ENCODE results near the gene OR2T6.
"Not testable (repeated sequence)": the region's sequence is repeated elsewhere in the genome, so short reads cannot be mapped to it uniquely, and the experiment has no call there.

OR2T6 gene

DNA sequence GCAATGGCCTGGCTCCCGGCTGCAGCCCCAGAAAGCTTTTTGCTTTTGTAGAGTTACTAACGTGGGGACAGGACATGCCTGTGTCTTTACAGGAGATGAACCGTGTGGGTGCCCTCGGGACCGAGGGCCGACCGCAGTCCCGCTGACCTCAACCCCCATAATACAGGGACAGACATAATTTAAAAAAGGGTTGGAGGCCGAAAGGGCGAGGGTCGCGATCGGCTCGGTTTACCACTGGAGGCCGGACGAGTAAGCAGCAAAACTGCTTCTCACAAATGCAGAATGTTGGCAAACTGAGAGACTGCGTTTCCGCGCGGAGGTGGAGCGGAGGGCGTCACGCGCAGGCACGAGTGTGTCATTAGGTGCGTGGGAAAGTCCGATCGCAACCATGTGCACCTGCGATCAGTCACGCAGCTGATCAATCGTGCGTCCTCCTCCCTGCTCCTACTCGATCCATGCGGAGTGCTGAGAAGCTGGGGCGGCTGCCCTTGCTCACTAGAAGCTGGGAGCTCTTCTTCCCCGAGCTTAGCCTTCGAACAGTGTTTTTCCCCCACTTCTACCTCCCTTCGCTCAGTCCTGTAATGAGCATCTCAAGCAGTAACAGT, 58.4 kb downstream of the OR2T6 start:
- not testable (repeated sequence) for H3K4me3 ChIP-seq (ENCODE audit: low read depth, low read length); H3K79me2 ChIP-seq (ENCODE audit: control insufficient read depth, insufficient read depth, low read length, unreplicated experiment); H3K4me1 ChIP-seq (ENCODE audit: control insufficient read depth, insufficient read depth, low read length, unreplicated experiment); H3K27me3 ChIP-seq (ENCODE audit: insufficient read depth, low read length); H3K36me3 ChIP-seq (ENCODE audit: insufficient read depth, low read length); H2AFZ ChIP-seq (ENCODE audit: low read length, unreplicated experiment); H3K27ac ChIP-seq (ENCODE audit: low read depth, low read length)

DNA sequence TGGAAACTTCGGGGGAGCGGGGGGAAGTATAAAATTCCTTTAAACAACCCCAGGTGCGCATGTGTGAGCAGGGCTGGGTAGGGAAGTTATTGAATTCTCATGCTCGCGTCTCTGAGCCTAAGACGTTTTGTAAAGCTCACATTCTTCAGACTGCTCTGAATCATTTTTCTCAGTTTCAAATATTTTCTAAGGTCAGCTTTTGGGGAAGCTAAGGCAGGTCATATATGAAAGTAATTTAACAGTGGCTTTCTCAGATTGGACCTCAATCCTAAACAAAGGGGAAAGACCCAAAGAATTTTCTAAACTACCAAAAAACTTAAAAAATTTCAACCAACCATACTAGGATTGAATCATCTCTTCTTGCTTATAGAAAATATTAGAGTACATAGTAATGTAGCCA, 59.4 kb downstream of the OR2T6 start:
- H3K36me3 ChIP-seq (ENCODE audit: insufficient read depth, low read length); H2AFZ ChIP-seq (ENCODE audit: low read length, unreplicated experiment); H3K4me3 ChIP-seq (ENCODE audit: low read depth, low read length); H3K27ac ChIP-seq (ENCODE audit: low read depth, low read length); H3K4me1 ChIP-seq (ENCODE audit: control insufficient read depth, insufficient read depth, low read length, unreplicated experiment); H3K27me3 ChIP-seq (ENCODE audit: insufficient read depth, low read length); H3K79me2 ChIP-seq (ENCODE audit: control insufficient read depth, insufficient read depth, low read length, unreplicated experiment): not testable (repeated sequence)

DNA sequence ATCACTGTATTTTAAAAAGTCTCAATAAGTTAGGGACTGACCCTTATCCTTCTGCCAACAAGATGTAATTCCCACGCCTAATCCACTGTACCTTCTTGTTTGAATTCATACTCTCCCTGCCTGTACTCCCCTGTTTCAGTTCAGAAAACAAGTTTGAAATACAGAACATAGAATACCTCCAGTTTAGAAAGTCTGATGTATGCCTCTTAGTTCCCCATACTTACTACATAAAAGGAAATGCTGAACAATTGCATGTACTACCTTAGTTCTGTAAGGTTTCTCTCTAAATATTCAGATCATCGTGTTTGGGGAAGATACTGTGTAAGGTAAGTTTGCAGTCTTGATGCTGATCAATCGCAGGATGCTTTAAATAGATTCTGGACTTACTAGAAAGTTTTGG, 60.8 kb downstream of the OR2T6 start:
- H3K4me1 ChIP-seq (ENCODE audit: control insufficient read depth, insufficient read depth, low read length, unreplicated experiment); H3K4me3 ChIP-seq (ENCODE audit: low read depth, low read length); H2AFZ ChIP-seq (ENCODE audit: low read length, unreplicated experiment); H3K79me2 ChIP-seq (ENCODE audit: control insufficient read depth, insufficient read depth, low read length, unreplicated experiment); H3K36me3 ChIP-seq (ENCODE audit: insufficient read depth, low read length); H3K27me3 ChIP-seq (ENCODE audit: insufficient read depth, low read length); H3K27ac ChIP-seq (ENCODE audit: low read depth, low read length): not testable (repeated sequence)

DNA sequence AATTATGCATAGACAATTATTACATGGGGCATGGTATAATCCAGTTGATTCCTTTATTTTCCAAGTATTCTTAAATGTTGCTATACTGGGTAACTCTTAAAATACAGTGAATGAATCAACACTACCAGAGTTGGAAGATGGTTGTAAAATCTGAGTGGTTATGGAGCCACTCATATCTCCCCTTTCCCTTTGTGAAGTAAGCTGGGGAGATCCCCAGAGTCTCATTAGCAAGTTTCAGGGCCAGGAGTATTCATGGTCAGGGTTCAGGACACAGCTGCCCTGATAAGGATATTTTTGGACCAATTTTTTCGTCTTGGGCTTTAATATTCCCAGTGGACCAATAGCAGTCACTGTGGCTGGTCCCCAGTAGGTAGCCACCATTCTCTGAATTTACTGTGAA, 63.1 kb downstream of the OR2T6 start:
- not testable (repeated sequence) for H3K27me3 ChIP-seq (ENCODE audit: insufficient read depth, low read length); H3K36me3 ChIP-seq (ENCODE audit: insufficient read depth, low read length); H3K4me1 ChIP-seq (ENCODE audit: control insufficient read depth, insufficient read depth, low read length, unreplicated experiment); H3K4me3 ChIP-seq (ENCODE audit: low read depth, low read length); H3K27ac ChIP-seq (ENCODE audit: low read depth, low read length); H2AFZ ChIP-seq (ENCODE audit: low read length, unreplicated experiment); H3K79me2 ChIP-seq (ENCODE audit: control insufficient read depth, insufficient read depth, low read length, unreplicated experiment)

DNA sequence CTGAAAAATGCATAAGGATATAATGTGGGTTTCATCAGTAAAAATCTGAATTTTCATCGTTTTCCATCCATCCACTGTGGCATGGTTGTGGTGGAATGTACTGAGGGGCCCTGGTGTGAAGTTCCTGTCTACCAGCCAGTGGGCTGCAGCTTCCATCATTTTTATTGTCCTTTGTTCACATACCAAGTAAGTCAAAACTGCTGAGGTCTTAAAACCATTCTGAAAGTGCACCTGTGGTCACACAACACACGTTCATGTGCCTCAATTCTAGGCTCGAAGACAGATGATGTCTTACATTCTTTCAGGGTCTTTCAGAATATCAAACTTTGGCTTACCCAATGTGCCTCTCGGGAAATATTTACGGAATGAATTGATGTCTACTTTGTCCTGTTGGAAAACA, 63.7 kb downstream of the OR2T6 start:
- H3K27ac ChIP-seq (ENCODE audit: low read depth, low read length); H3K36me3 ChIP-seq (ENCODE audit: insufficient read depth, low read length); H3K4me3 ChIP-seq (ENCODE audit: low read depth, low read length); H3K27me3 ChIP-seq (ENCODE audit: insufficient read depth, low read length); H3K4me1 ChIP-seq (ENCODE audit: control insufficient read depth, insufficient read depth, low read length, unreplicated experiment); H2AFZ ChIP-seq (ENCODE audit: low read length, unreplicated experiment); H3K79me2 ChIP-seq (ENCODE audit: control insufficient read depth, insufficient read depth, low read length, unreplicated experiment): not testable (repeated sequence)

Data from ACC112 (cell line).